Myocyte (in vitro differentiated cells): ENCODE data around the gene PHF12. TPM values are rescaled to one million over a fixed set of nuclear protein-coding genes. Genes with fewer than 3 reads are reported as not detected.

Experiments
- DNase-seq: peaks from one replicate; pipeline ENCODE4 v3.0.0-alpha.2; 2012; ENCODE audit warnings: low read depth
- total RNA-seq: library from RNA; depleted of rRNA; stranded (reverse); fragments of >200 nt; gene quantifications from 2 replicates; pipeline ENCODE4 v1.2.3, GENCODE V29; 2014

The PHF12 gene
- total RNA-seq, 1 donor from 2014 or later, result 18.5 TPM

DNA sequence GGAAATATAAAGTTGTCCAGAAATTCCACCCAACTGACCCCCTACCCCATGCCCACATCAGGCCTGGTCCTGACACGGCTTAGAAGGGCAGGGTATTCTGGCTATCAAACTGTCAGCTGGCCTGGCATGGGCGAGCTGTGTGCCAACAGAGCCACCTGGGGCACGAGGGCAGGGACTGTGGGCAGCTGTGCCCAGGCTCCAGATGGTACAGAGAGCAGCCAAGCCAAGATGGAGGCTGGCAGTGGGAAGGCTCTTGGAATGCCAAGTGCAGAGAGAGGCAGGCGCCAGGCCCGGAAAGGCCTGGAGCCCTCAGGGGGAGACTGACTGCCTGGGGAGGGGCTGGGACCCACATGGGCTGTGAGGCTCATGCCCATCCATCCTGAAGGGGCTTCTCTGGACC is 24.3 kb upstream of the PHF12 start:
- DNase-seq, result peak; percentile 54

DNA sequence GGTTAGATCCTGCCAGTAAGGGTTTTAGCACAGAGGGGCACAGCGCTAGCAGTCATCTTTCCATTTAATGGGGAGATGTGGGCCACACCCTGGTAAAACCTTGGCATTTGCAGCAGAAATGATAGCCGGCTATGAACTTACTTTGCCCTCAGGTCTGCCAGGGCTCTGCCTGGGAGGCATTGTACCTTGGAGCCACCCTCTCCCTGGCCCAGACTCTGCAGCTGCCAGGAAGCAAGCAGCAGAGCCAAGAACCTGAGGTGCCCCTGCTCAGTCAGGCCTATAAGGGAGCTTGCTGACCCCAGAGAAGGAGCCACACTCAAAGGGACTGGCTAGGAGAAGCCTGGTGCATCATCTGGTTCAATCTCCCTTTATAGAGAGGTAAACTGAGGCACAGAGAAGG is 23.7 kb upstream of the PHF12 start:
- DNase-seq, result no peak

DNA sequence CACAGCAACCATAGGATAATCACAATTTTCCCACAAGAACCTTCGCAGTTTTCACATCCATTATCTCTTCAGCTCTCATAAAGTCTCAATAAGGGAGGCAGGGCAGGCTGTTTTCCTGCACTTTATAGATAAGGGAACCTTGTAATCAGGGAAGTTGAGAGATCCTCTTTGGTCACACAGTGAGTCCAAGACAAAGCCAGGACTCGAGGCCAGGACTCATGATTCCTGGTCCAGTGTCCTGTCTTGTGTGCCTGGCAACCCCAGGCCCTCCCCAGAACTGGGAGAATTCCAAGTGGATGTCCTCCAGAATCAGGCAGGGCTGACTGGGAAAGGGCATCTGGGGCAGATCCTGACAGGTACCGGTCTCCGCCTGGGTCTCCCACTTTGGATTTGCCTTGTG is 23.1 kb upstream of the PHF12 start:
- DNase-seq, result no peak

- peak; percentile 93 for DNase-seq
Observed at GRCh38 chr17:28973425-28973824, 22.1 kb upstream of the PHF12 start.

DNA sequence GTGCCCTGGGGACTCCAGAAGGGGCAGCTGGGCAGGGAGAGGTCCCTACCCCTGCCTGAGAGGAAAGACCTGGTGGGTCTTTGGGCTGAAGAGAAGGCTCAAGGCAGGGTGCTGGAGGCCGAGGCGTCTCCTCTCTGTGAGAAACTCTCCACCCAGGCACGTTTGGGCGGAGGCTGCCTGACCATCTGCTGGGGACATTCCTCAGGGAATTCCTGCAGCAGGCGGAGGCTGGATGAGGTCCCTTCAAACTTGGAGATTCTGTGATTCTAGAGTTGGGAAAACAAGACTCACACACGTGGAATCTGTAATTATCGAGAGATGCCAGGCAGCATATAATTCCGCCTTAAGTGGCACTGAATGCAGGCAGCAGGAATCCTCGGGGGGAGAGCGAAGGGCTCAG is 21.1 kb upstream of the PHF12 start:
- DNase-seq, result peak; percentile 72

DNA sequence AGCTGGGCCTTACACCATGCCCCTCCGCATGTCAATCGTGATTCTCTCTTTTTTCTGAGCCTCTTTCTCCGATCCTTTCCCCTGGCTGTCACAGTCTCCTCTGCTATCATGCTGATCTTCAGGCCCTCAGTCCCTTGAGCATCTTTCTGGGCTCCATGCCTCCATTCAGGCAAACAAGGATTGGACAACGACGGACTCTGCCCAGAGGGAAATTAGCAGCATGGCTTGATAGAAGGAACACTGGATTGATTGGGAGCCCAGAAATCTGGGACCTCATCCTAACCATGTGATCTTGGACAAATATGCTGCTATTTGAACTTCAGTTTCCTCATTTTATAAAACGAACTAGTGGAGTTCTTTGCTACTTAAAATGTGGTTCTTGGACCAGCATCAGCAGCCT is 19.6 kb upstream of the PHF12 start:
- DNase-seq, result no peak

DNA sequence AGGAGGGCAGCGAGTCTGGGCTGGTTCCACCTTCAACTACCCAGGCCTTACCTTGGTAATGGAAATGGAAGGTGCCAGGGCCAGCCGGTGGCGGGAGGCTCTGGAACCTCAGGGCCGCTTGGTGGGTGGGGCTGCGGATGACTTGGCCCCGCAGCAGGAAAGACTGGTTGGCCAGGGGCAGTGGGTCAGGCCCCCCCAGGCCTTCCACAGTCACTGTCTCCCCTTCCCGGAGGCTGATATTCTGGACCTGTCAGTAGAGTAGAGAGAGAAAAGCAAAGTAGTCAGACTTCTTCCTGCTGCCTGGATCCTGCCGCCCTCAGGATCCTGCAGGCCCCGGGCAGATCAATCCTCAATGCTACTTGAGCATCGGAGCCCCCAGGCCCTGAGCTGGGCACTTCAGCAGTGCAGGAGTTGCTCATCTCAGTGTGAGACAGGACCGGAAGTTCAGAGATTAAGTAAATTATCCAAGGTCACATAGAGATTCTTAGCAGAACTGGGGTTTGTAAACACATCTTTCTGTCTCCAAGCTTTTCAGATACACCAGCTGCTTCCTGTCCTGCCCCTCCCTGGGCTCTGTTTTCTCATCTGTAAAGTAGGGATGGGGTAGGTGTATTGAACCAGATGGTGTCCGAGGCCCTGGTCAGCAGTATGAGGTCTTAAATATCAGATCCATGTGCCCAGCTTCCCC is 18.5 kb upstream of the PHF12 start:
- no peak for DNase-seq

DNA sequence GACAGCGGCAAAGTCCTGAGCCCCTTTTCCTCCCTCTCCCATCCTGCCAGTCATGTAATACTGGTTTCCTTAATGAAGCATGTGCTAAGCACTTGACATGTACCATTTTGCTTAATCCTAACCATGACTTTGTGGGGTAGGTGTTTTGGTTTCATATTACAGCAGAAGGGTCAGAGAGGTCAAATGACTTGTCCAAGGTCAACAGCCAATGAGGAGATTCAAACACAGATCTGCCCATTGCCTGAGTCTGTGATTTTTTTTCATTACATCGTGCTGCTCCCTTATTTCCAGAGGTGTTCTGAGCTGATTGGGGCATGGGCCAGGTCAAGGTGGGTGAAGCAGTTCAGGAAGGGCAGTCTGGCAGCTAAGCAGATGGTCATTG is 17.6 kb upstream of the PHF12 start:
- no peak for DNase-seq

- DNase-seq, result no peak
Observed at GRCh38 chr17:28968231-28968913, 17.1 kb upstream of the PHF12 start.

DNA sequence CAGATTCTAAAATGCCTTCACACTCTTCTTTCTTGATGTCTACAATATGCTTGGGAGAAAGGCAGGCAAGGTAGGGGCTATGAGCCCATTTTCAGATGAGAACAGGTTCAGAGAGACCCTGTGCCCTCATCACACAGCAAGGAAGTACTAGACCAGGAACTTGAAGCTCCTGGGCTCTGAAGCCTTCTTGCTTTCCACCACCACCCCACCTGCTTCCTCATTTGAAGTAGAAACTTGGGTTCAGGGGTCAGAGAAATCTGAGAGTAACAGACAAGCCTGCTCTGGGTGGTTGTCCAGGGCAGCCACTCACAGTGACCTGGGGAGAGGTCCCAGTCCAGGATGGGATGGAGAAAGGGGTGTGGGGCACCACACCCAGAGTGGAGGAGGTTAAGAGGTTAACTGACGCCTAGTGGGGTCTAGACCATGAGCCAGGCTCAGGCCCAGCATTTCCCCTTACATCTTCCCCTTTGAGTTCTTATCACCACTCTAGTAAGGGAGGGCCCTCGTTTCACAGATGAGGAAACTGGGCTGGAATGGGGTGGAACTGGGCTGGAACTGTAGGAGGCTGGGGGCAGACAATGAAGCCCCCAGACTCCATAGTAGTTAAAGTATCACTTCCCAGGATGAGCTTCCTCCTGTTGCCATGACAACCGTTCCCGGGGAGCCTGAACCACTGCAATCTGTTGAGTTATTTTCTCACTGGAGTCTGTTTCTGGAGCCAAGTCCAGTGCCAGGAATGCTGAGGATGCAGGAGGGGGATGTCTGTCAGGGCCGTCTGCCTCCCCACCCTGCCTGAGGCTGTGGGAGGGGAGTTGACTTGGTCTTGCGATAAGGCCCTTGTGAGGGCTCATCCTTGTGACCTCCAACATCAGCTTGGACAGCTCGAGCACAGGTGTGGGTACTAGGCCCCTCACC is 16.2 kb upstream of the PHF12 start:
- DNase-seq, result no peak

- no peak for DNase-seq
Observed at GRCh38 chr17:28963841-28964240, 12.5 kb upstream of the PHF12 start.

GRCh38 chr17:28963055-28963611 is 11.8 kb upstream of the PHF12 start:
- no peak for DNase-seq

GRCh38 chr17:28961391-28961790 is 10.1 kb upstream of the PHF12 start:
- no peak for DNase-seq

DNA sequence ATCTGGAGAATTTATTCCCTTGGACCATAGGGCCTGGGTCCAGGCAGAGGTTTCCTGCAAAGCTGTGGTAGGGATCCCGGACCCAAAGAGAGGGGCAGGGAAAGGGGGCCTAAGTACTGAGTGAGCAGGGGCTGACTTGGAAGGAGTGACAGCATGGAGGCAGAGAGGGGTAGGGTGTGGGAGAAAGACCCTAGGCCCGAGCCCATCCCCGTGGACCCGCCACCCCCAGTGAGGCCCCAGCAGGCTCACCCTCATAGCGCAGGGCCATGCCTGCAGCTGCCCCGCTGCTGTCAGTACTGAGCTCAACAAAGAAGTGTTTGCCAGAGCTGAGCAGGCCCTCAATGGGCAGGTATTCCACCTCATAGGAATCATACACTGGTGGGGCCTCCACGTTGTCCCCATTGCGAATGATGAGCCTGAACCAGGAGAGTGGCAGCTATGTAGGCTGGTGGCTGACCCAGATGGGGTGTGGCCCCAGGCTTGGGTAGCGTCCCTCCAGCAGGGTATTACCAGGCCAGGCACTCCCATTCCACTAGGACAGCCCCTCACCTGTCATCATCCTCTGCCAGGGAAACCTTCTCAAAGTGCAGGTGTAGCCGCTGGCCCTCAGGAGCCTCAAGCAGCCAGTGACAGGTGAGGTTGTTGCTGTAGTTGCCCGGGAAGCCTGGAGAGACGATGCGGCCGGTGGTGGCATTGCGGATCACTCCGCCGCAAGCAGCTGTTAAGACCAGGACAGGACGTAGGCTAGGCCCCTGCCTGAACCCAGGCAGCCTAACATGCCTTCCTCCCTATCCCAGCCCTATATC is 9.1 kb upstream of the PHF12 start:
- no peak for DNase-seq

DNA sequence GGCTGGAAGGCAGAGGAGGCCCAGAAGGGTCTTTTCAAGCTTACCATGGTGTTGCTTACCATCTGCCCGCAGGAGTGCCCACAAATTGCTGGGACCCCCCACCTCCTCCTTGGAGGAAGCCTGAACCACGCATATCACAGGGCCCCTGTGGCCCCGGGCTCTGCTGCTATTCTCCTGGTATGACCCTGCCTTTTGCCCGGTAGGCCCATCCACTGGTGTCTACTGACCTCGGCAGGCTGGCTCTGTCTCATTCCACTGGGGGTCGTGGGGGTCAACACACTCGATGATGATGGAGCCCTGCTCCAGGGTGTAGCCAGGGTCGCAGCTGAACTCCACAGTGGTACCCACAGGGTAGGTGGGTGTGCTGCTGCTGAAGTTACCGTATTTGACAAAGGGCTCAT is 8.2 kb upstream of the PHF12 start:
- DNase-seq, result no peak

DNA sequence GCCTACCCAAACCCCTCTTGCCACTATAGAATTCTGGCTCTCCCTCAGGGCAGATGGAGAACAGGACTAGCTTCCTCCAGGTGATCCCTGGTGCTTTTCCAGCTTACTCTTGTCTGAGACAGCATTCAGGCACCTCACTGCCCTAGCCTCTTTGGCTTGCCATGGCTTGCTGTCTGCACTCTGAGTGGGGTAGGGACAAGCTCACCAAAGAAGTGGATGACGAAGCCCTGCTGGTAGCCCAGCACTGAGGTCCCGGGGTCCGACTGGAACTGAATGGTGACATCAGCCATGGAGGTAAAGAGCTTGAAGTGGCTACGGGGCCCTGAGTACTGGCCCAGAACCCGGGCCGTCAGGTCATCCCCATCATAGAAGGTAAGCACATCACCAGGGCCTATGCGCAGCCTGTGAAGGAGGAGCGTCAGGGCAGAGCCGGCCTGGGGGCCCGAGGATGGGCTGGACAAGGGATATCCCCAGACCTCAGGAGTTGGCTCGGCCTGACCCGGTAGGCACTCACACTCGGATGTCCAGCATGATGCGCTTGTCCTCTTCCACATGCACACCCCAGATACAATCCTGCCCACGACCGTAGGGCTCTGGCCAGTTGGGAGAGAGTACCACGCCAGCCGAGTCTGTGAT is 7.6 kb upstream of the PHF12 start:
- DNase-seq, result no peak

DNA sequence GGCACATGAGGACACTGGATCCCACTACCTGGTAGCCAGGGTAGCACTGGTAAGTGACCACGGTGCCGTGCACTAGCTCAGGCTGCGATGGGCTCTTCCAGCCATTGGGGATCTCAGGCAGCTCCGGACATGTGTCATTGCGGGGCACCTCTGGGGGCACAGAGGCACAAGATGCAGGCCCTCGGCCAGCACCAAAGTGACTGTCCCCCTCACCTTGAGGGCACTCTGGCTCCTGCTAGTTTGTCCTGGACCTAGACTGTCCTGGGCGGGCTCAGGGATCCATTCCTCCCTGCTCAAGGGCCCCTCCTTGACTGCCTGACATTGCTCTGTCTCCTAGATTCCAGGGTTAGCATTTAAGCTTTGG is 6.7 kb upstream of the PHF12 start:
- DNase-seq, result no peak

DNA sequence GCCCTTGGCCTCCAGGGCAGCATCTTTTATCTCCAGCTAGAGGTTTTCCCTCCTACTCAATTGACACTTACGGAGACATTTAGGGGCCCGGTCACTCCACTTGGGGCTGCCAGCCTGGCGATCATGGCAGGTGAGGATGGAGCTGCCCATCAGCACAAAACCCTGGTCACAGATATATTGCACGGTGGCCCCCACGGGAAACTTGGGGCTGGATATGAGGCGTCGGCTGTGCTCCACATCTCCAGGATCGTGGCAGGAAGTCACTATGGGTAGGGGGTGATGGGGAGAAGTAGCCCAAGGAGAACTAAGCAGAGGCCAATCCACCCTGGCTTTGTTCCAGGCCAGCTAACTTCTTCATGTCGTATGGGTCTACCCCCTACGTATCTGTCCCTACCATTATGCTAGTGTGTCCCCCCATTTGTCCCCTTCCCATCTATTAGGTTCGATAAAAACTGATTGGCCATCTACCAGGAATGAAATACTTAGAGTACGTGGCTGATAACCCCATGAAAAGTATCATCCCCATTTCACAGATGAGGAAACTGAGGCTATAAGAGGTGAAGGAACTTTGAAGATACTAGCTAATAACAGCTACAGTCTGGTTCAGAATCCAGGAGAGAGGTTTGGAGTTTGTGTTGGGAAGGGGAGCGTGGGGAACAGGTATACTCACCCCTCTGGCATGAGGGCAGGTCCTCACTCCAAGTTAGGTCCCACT is 6.1 kb upstream of the PHF12 start:
- DNase-seq, result no peak

DNA sequence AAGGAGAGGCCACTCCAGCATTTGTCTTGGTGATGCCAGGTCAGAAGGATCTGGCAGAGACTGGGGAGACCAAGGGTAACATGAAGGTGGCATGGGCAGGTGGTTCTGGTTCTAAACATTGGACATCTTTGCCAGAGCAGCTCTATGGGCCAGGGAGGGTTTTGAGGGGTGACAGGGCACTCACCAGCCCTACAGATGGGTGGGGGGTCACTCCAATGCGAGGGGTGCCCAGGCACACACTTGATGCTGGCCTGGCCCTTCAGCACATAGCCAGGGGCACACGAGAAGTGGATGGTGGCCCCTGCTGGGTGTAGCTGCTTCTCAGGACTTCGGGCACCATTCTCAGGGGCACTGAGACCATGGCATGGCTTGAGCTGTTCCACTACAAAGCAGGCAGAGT is 5.5 kb upstream of the PHF12 start:
- no peak for DNase-seq

DNA sequence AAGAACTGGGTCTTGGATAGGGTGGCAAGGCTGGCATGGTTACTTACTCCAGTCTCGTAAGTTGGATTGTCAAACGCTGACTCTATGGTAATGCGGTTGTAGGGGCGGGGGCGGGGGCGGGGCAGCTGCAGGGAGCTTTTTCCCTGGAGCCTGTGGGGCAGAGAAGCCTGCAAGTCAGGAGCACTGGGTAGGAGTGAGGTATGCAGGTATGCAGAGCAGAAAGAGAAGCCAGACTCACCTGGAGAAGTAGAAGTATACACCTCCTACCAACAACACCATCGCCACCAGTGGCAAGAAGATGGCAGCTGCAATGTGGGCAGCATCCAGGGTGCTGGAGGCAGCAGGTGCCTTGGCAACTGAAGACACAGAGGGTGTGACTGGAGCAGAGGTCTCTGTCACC is 4.8 kb upstream of the PHF12 start:
- no peak for DNase-seq
